ENCODE measurements around the gene MAST4.

- TF ChIP-seq ZNF302 (CRISPR knock-in tag; IDR thresholded peaks at IDR 0.05), result no peak
- no peak for TF ChIP-seq CTCF (IDR thresholded peaks at IDR 0.05)
- TF ChIP-seq CBX2 (IDR thresholded peaks at IDR 0.05; ENCODE audit: borderline replicate concordance, low read depth), result no peak
- no peak for TF ChIP-seq KDM1A (IDR thresholded peaks at IDR 0.05; ENCODE audit: low read depth)
- TF ChIP-seq EP300 (IDR thresholded peaks at IDR 0.05), result no peak
- TF ChIP-seq RCOR1 (IDR thresholded peaks at IDR 0.05; ENCODE audit: low read depth, low read length), result no peak
- no peak for TF ChIP-seq POLR2A (IDR thresholded peaks at IDR 0.05; ENCODE audit: low read length)
- TF ChIP-seq HMGXB4 (CRISPR knock-in tag; IDR thresholded peaks at IDR 0.05; ENCODE audit: borderline replicate concordance), result no peak
- no peak for TF ChIP-seq USF2 (IDR thresholded peaks at IDR 0.05)
- no peak for TF ChIP-seq MAZ (IDR thresholded peaks at IDR 0.05; ENCODE audit: borderline replicate concordance, low read depth, low read length)
- TF ChIP-seq JUN (IDR thresholded peaks at IDR 0.05), result no peak
- TF ChIP-seq E2F6 (IDR thresholded peaks at IDR 0.05; ENCODE audit: borderline replicate concordance, low read depth), result no peak
- TF ChIP-seq ZFP36 (IDR thresholded peaks at IDR 0.05; ENCODE audit: borderline replicate concordance, partially characterized antibody), result no peak
These were observed 418.0 kb downstream of the MAST4 start for GRCh38 chr5:67014191-67014590.

All from A549 (cell line).